Ectodermal cell (in vitro differentiated cells): Measurements from ENCODE around the gene DIAPH2.

Experiments used
- H3K27ac ChIP-seq: 2 replicates; pipeline ENCODE4 v1.7.0; 2013; ENCODE audit warnings: mild to moderate bottlenecking, low read depth, low read length; ENCODE audit not compliant: insufficient read depth, poor library complexity, severe bottlenecking
- H3K27me3 ChIP-seq: 2 replicates; pipeline ENCODE4 v1.7.0; 2013; ENCODE audit warnings: mild to moderate bottlenecking, low read length; ENCODE audit not compliant: insufficient read depth, control insufficient read depth, poor library complexity, severe bottlenecking
- H3K36me3 ChIP-seq: one replicate; pipeline ENCODE4 v1.7.0; 2013; ENCODE audit warnings: low read length; ENCODE audit not compliant: control insufficient read depth, insufficient read depth
- H3K4me1 ChIP-seq: one replicate; pipeline ENCODE4 v1.7.0; 2013; ENCODE audit warnings: low read length; ENCODE audit not compliant: control insufficient read depth, insufficient read depth
- H3K4me3 ChIP-seq: 2 replicates; pipeline ENCODE4 v1.7.0; 2013; ENCODE audit warnings: low read depth, low read length, control low read depth; ENCODE audit not compliant: insufficient read depth
- H3K9me3 ChIP-seq: 2 replicates; pipeline ENCODE4 v1.7.0; 2013; ENCODE audit warnings: mild to moderate bottlenecking, low read length, moderate library complexity; ENCODE audit not compliant: control insufficient read depth
- WGBS, 2 experiments: methylation state at CpG; one replicate each; pipeline ENCODE4 v1.1.7; 2013; ENCODE audit warnings: missing lambda C conversion rate in 2 of 2; 5-methylcytosine and 5-hydroxymethylcytosine counted together

Gene DIAPH2

GRCh38 chrX:96752781-96753180 lies 68.1 kb downstream of the DIAPH2 start:
- H3K27ac ChIP-seq, result no peak overlapping the region
- H3K36me3 ChIP-seq, result no peaks in the 10 kb centered on the region
- H3K27me3 ChIP-seq, result no peaks in the 10 kb centered on the region
- H3K4me1 ChIP-seq, result no peaks in the 10 kb centered on the region
- H3K4me3 ChIP-seq, result no peak overlapping the region
- WGBS, 2 experiments, result 93% methylated on average over 3 of the region's 5 CpGs; no CpG with 5 or more reads in 1 of the 2 experiments
- H3K9me3 ChIP-seq, result no peaks in the 10 kb centered on the region

DNA sequence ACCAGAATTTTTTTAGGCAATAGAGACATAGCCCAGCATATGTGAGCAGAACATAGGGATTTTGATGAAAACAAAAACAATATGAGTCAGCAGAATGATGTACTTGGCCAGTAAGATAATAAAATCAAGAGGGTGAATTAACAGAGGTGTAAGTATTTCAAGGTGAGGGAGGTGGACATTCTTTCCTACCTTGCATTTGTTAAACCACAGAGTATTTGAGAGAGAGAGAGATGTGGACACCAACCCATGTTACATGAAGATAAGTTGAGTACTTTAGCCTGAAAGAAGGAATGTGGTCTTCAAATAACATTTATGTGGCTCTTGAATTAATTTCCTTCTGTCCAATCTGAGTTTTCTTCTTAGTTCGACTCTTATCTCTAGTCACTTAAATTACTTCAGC lies 68.6 kb downstream of the DIAPH2 start:
- no peaks in the 10 kb centered on the region for H3K36me3 ChIP-seq
- H3K4me1 ChIP-seq, result no peaks in the 10 kb centered on the region
- H3K27ac ChIP-seq, result no peak overlapping the region
- WGBS, 2 experiments, result 100% methylated on average over 1 of the region's 1 CpG; no CpG with 5 or more reads in 1 of the 2 experiments
- H3K27me3 ChIP-seq, result no peaks in the 10 kb centered on the region
- no peak overlapping the region for H3K4me3 ChIP-seq
- H3K9me3 ChIP-seq, result no peaks in the 10 kb centered on the region

- H3K4me1 ChIP-seq, result no peaks in the 10 kb centered on the region
- H3K4me3 ChIP-seq, result no peak overlapping the region
- no peaks in the 10 kb centered on the region for H3K27me3 ChIP-seq
- no peaks in the 10 kb centered on the region for H3K9me3 ChIP-seq
- H3K36me3 ChIP-seq, result no peaks in the 10 kb centered on the region
- WGBS, 2 experiments, result 80 to 98% methylated on average over 1 to 3 of the region's 3 CpGs
- H3K27ac ChIP-seq, result no peak overlapping the region
Measured at GRCh38 chrX:96756491-96756890, 71.8 kb downstream of the DIAPH2 start.

GRCh38 chrX:96761566-96761965 lies 76.9 kb downstream of the DIAPH2 start:
- Histone ChIP-seq H3K36me3 (no peaks in the 10 kb centered on the region), H3K4me3 (no peak overlapping the region), H3K27ac (no peak overlapping the region), H3K4me1 (no peaks in the 10 kb centered on the region), H3K9me3 (no peaks in the 10 kb centered on the region), H3K27me3 (no peaks in the 10 kb centered on the region)
- 68 to 81% methylated on average over 2 of the region's 4 CpGs for WGBS, 2 experiments

GRCh38 chrX:96763608-96764007 lies 79.0 kb downstream of the DIAPH2 start:
- H3K27ac ChIP-seq, result no peak overlapping the region
- H3K4me3 ChIP-seq, result no peak overlapping the region
- WGBS, 2 experiments, result 83% methylated on average over 1 of the region's 4 CpGs; no CpG with 5 or more reads in 1 of the 2 experiments
- H3K9me3 ChIP-seq, result no peaks in the 10 kb centered on the region
- no peaks in the 10 kb centered on the region for H3K4me1 ChIP-seq
- no peaks in the 10 kb centered on the region for H3K27me3 ChIP-seq
- no peaks in the 10 kb centered on the region for H3K36me3 ChIP-seq

DNA sequence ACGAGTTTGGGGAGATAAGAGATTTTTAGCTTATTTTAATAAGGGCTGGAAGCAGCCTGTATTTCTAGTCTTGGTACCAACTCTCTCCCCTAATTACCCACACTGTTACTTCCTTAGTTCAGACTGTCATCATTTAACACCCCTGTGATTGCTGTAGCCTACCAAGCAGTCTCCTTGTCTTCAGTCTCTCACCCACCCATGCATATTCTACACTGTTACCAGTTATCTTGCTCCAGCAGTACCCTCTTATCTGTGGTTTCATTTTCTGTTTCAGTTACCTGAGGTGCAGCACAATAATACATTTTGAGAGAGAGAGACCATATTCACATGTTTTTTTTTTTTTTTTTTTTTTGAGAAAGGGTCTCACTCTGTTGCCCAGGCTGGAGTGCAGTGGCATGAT lies 80.2 kb downstream of the DIAPH2 start:
- H3K27me3 ChIP-seq, result no peaks in the 10 kb centered on the region
- 100% methylated on average over 1 of the region's 1 CpG for WGBS, 2 experiments

DNA sequence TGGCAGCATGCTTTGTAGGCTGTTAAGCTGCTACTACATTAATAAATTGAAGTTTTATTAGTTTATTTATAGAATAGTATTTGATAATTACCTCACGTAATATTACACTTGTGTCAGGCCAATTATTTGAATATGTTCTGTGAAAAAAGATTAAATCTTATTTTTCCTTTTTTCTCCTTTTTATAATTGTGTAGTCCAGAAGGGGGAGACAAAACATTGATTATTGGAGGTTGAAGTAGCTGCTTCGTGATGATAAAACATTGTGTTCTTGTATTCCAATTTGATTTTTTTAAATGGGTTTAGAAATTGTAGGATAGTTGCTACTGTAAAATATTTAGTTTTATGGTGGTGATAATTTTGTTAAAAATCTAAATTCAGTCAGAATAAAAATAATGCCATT lies 85.7 kb downstream of the DIAPH2 start:
- no peaks in the 10 kb centered on the region for H3K27me3 ChIP-seq
- no peak overlapping the region for H3K27ac ChIP-seq
- no peaks in the 10 kb centered on the region for H3K36me3 ChIP-seq
- no peaks in the 10 kb centered on the region for H3K9me3 ChIP-seq
- 57% methylated on average over 1 of the region's 2 CpGs for WGBS, 2 experiments
- H3K4me1 ChIP-seq, result no peaks in the 10 kb centered on the region
- no peak overlapping the region for H3K4me3 ChIP-seq

More for the DNA sequence above, 80.2 kb downstream of the DIAPH2 start:
- H3K36me3 ChIP-seq, result no peaks in the 10 kb centered on the region
- H3K4me1 ChIP-seq, result no peaks in the 10 kb centered on the region
- H3K4me3 ChIP-seq, result no peak overlapping the region
- H3K9me3 ChIP-seq, result no peaks in the 10 kb centered on the region
- no peak overlapping the region for H3K27ac ChIP-seq

- 93 to 100% methylated on average over 1 of the region's 1 CpG for WGBS, 2 experiments
- Histone ChIP-seq H3K27me3 (no peaks in the 10 kb centered on the region), H3K27ac (no peak overlapping the region), H3K36me3 (no peaks in the 10 kb centered on the region), H3K4me3 (no peak overlapping the region), H3K4me1 (no peaks in the 10 kb centered on the region), H3K9me3 (no peaks in the 10 kb centered on the region)
Measured at GRCh38 chrX:96771486-96771885, 86.8 kb downstream of the DIAPH2 start.

DNA sequence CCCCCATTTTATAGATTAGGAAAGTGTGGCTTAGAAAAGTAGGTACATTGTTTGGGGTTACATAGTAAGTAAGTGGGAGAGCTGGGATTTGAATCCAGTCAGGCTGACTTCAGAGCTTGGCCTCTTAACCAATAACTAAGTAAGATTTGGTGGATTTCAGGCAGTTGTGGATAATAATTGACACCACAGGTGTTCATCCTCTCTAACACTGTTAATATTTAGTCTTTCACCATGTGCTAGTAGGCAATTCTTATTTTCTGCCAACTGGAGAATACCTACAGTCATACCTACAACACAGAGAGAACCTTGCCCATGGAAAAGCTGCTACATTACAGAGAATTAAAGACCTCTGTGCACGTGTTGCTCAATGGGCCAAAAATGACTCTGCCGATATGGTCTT lies 89.5 kb downstream of the DIAPH2 start:
- Histone ChIP-seq H3K4me1 (no peaks in the 10 kb centered on the region), H3K27ac (no peak overlapping the region), H3K36me3 (no peaks in the 10 kb centered on the region), H3K27me3 (no peaks in the 10 kb centered on the region), H3K9me3 (no peaks in the 10 kb centered on the region), H3K4me3 (no peak overlapping the region)
- 88 to 97% methylated on average over 1 to 2 of the region's 2 CpGs for WGBS, 2 experiments

GRCh38 chrX:96776966-96777365 lies 92.3 kb downstream of the DIAPH2 start:
- no peak overlapping the region for H3K27ac ChIP-seq
- H3K4me3 ChIP-seq, result no peak overlapping the region
- no peaks in the 10 kb centered on the region for H3K36me3 ChIP-seq
- no CpG with 5 or more reads among the region's 1 CpG for WGBS, 2 experiments
- H3K4me1 ChIP-seq, result no peaks in the 10 kb centered on the region
- H3K9me3 ChIP-seq, result no peaks in the 10 kb centered on the region
- no peaks in the 10 kb centered on the region for H3K27me3 ChIP-seq

GRCh38 chrX:96791559-96791958 lies 106.9 kb downstream of the DIAPH2 start:
- no peaks in the 10 kb centered on the region for H3K27me3 ChIP-seq
- no peaks in the 10 kb centered on the region for H3K4me1 ChIP-seq
- H3K9me3 ChIP-seq, result no peaks in the 10 kb centered on the region
- no peak overlapping the region for H3K27ac ChIP-seq
- WGBS, 2 experiments, result 96 to 97% methylated on average over 4 of the region's 4 CpGs
- no peak overlapping the region for H3K4me3 ChIP-seq
- no peaks in the 10 kb centered on the region for H3K36me3 ChIP-seq
